GM12892 (cell line): ENCODE measurements around the gene DNAH10.

Experiments used
- POLR2AphosphoS5 ChIP-seq: IDR thresholded peaks from 2 replicates; pipeline ENCODE4 v1.6.1; 2011; ENCODE audit warnings: low read depth, low read length, control low read depth
- TAF1 ChIP-seq: IDR thresholded peaks from 2 replicates; pipeline ENCODE4 v1.6.1; 2011; ENCODE audit warnings: low read depth, mild to moderate bottlenecking, control low read depth, low read length, borderline replicate concordance

DNA sequence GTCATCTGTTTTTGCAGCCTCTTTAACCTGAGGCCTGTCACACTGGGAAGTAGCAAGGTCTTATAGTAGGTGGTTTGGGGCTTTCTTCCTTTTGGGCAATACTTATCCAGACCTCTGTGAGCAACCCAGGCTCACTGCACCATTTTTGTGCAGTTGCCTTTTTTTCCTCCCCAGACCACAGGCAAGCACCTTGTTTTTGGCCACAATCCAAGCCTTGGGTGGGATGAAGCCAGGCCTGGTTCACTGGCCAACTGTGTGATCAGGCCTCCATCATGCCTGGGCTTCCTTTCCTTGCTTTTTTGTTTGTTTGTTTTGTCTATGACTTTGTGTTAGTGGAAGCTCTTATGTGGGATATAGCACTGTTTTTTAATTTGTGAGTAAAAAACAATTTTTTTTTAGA is 71.7 kb downstream of the DNAH10 start:
- TF ChIP-seq TAF1 (no peak), POLR2AphosphoS5 (no peak)
